GM12875 (cell line): ENCODE measurements around the gene SNCAIP.

Source experiments
- H3K4me3 ChIP-seq: one replicate; pipeline ENCODE4 v1.5.1; 2011; ENCODE audit warnings: low read depth, low read length, control low read depth
- TF ChIP-seq, protein P1 (sequence below): IDR thresholded peaks from 2 replicates; pipeline ENCODE4 v1.5.1; 2011; ENCODE audit warnings: low read depth, mild to moderate bottlenecking, control low read depth, inconsistent platforms, low read length, moderate library complexity, borderline replicate concordance; ENCODE audit not compliant: insufficient read depth

Gene SNCAIP

DNA sequence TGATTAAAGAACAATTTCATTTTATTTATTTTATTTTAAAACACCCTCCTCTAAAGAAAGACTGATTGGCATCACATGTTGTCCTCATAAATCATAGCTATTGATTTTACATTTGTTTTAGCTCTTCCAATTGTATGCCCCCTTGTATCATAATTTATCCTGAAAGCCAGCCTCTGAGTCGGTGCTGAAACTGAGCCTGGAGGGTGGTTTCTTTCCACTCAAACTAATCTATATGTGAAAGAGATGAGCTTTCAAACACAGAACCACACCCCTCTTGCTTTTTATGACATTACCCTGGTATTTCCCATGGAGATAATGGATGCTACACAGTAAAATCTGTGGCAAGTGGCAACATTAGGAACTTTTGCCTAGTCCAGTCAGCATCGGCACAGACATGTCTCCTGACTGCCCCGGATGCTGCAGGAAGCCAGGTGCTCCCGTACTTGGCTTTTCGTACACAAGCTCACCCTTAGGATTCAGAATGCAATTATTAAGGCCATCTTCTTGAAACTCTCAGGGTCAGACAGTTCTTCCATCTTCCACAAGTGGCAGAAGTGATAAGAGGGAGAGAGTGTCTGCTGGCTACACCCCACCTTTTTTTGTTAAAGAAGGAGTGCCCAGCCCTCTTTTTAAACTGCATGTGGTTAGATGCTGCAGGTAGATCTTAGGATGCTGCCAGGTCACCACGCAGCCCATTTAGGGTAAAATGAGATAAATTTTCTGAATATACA lies 91.1 kb downstream of the SNCAIP start:
- TF ChIP-seq, protein P1, sequence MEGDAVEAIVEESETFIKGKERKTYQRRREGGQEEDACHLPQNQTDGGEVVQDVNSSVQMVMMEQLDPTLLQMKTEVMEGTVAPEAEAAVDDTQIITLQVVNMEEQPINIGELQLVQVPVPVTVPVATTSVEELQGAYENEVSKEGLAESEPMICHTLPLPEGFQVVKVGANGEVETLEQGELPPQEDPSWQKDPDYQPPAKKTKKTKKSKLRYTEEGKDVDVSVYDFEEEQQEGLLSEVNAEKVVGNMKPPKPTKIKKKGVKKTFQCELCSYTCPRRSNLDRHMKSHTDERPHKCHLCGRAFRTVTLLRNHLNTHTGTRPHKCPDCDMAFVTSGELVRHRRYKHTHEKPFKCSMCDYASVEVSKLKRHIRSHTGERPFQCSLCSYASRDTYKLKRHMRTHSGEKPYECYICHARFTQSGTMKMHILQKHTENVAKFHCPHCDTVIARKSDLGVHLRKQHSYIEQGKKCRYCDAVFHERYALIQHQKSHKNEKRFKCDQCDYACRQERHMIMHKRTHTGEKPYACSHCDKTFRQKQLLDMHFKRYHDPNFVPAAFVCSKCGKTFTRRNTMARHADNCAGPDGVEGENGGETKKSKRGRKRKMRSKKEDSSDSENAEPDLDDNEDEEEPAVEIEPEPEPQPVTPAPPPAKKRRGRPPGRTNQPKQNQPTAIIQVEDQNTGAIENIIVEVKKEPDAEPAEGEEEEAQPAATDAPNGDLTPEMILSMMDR: no peak
- H3K4me3 ChIP-seq: no peak overlapping the region

DNA sequence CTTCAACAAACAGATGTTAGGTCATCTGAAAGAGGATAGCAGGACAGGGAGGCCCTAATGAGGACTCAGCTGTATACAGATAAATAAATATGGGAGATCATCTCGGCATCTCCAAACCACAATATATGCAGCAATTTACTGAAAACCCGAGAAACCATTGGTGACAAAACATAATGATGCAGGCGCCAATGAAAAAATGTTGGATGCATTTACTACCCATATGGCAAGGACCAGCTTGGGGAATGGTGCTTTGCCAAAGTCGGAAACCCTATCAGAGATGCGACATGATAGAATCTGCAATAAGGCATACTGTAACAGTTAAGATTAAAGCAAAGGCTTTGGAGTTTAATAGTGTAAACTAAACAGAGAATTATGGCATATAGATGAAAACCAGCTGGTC lies 92.0 kb downstream of the SNCAIP start:
- H3K4me3 ChIP-seq: no peak overlapping the region

DNA sequence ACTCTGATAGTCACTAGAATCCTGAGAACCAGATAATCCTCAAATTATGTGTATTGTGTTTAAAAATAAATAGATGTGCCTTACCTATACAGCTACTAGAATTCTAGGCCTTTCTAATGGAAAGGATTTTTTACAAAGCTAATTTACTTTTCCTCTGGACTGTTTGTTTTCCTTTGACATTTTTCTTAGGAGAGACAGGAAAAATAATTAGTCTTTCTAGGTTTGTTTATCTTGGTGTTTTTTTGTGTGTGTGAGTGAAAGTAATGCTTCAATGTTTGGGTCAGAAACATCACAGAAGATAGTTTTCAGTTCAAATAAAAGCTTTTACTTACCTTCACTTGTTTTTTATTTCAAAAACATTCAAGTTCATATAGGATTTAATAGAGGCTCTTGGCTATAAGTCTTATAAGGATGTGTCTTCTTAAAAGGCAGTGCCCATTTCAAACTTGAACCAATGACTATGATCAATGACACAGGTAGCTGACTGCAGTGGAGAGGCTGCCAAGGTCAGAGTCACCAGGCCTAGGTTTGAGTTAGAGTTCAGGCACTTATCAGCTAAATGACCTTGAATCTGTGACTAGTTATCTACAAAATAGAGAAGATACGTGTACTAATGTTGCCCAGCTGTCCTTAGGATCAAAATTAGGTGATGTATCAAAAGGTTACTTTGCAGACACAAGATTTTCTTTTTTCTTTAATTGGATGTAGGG lies 92.8 kb downstream of the SNCAIP start:
- no peak overlapping the region for H3K4me3 ChIP-seq
- TF ChIP-seq, protein P1: no peak

More for the DNA sequence above, 92.0 kb downstream of the SNCAIP start:
- TF ChIP-seq, protein P1: no peak

DNA sequence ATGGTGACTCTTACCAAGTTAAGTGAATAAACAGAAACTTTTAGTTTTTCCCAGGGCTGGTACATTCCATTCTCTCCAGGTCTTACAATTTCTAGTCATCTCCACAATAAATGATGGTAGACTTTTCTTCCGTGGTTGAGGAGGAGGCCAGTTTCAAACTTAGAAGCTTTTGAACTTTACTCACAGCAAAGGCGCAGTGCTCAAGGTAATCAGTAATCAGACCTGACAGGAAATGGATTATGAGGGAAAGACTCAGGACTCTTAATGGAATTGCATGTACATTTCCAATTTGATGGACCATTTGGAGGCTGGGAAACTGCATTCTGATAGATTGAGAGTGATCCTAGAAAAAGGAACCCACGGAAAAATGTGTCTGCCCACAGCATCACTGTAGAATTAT lies 93.7 kb downstream of the SNCAIP start:
- TF ChIP-seq, protein P1: no peak
- no peak overlapping the region for H3K4me3 ChIP-seq

DNA sequence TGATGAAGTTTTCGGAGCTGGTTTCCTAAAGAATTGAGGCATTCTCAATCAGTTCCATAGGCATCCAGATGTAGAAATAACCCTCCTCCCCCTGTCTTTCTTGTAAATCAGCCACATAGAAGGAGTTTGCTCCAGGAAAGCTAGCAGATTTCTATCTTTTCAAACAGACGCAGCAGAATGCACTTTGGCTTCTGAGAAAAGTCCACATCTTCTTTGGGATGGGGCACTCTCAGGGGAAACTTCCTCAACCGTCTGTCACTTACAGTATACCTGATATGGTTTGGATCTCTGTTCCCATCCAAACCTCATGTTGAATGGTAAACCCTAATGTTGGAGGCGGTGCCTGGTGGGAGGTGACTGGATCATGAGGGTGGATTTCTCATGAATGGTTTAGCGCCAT lies 94.1 kb downstream of the SNCAIP start:
- TF ChIP-seq, protein P1: no peak
- no peak overlapping the region for H3K4me3 ChIP-seq

DNA sequence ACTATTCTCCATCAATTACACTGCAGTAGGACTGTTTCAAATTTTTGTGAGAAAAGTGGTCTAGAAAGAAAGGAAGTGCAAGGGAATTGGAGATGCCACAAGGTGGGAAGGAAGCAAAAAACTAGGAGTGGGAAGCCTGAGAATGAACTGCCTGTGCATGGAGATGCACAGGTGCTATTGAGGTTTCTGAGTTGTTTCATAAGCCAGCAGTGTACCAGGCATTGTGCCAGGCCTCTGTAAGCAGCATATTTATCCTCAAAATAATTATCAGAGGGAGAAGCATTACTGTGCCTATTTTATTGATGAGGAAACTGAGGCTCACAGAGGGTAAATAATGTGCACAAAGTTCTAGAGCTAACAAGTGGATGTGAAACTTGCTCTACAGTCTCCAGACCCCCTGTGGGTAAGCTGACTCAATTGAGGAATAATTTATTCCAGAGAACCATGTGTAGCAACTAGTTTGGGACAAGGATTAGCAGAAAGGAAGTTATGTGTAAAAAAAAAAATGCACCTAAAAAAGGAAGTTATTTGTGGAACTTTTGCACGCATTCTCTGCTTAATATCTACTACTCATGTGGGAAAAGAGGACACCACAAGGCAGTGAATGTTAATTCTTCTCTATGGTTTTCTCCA lies 96.7 kb downstream of the SNCAIP start:
- TF ChIP-seq, protein P1: no peak
- no peak overlapping the region for H3K4me3 ChIP-seq

DNA sequence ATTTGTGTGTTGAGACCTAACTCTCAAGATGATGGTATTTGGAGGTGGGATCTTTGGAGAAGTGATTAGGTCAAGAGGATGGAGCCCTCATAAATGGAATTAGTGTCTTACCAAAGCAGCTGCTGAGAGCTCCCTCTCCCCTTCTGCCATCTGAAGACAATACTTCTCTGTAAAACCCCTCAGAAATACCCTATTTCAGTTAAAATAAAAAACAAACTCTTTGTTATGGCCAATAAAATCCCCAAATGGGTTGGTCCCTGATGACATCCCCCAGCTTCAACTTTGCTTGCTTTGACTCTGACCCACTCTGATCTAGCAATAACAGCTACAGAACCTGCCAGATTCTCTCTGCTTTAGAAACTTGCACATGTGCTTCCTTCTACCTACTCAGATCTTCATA lies 100.9 kb downstream of the SNCAIP start:
- H3K4me3 ChIP-seq: no peak overlapping the region
- TF ChIP-seq, protein P1: no peak
